RPMI7951 (cell line): Measurements from ENCODE around the gene RACGAP1. TPM values are rescaled to one million over a fixed set of nuclear protein-coding genes. Genes with fewer than 3 reads are reported as not detected.

Source experiments
- DNase-seq: peaks from one replicate; pipeline ENCODE4 v3.0.0-alpha.2; 2012; ENCODE audit warnings: low read depth
- total RNA-seq: library from RNA; depleted of rRNA; stranded (reverse); fragments of >200 nt; shearing (Covaris generic); gene quantifications from 2 replicates; pipeline ENCODE4 v1.2.3, GENCODE V29; 2014

RACGAP1 gene
- total RNA-seq, 1 experiment from 2014 or later, result 173 TPM

GRCh38 chr12:49954863-49955830, 70.1 kb downstream of the RACGAP1 start:
- peak; percentile 8 for DNase-seq

- no peak for DNase-seq
These were observed 71.1 kb downstream of the RACGAP1 start for GRCh38 chr12:49953961-49954846.

GRCh38 chr12:49953151-49953550, 72.1 kb downstream of the RACGAP1 start:
- DNase-seq, result no peak

GRCh38 chr12:49952391-49953055, 72.8 kb downstream of the RACGAP1 start:
- no peak for DNase-seq

- DNase-seq, result no peak
These were observed 73.7 kb downstream of the RACGAP1 start for GRCh38 chr12:49951411-49952240.

GRCh38 chr12:49950273-49951251, 74.7 kb downstream of the RACGAP1 start, which contains the start of gene AQP2:
Gene AQP2, plus strand, starts transcription at chr12:49950737. Its CDS starts 94 bp downstream, at chr12:49950831.
- no peak for DNase-seq

- DNase-seq, result no peak
These were observed 75.4 kb downstream of the RACGAP1 start for GRCh38 chr12:49949866-49950265.

- no peak for DNase-seq
These were observed 76.1 kb downstream of the RACGAP1 start for GRCh38 chr12:49948866-49949845.

GRCh38 chr12:49947593-49948226, 77.6 kb downstream of the RACGAP1 start:
- DNase-seq, result no peak

- no peak for DNase-seq
These were observed 78.8 kb downstream of the RACGAP1 start for GRCh38 chr12:49946497-49946896.

GRCh38 chr12:49946086-49946485, 79.2 kb downstream of the RACGAP1 start:
- DNase-seq, result no peak

GRCh38 chr12:49945394-49946080, 79.8 kb downstream of the RACGAP1 start:
- DNase-seq, result peak; percentile 73

GRCh38 chr12:49944718-49945117, 80.6 kb downstream of the RACGAP1 start:
- DNase-seq, result no peak

GRCh38 chr12:49944046-49944445, 81.2 kb downstream of the RACGAP1 start:
- no peak for DNase-seq

GRCh38 chr12:49943625-49943960, 81.7 kb downstream of the RACGAP1 start:
- no peak for DNase-seq

- DNase-seq, result no peak
These were observed 82.2 kb downstream of the RACGAP1 start for GRCh38 chr12:49942921-49943624.

GRCh38 chr12:49942512-49942893, 82.8 kb downstream of the RACGAP1 start:
- no peak for DNase-seq
